GM12872 (cell line): ENCODE results near the gene SFI1.

ENCODE experiments used
- TF ChIP-seq, protein P1 (sequence below): IDR thresholded peaks from 3 replicates; pipeline ENCODE4 v1.5.1; 2011; ENCODE audit warnings: low read depth, mild to moderate bottlenecking, low read length, moderate library complexity; ENCODE audit not compliant: insufficient read depth

The SFI1 gene

DNA sequence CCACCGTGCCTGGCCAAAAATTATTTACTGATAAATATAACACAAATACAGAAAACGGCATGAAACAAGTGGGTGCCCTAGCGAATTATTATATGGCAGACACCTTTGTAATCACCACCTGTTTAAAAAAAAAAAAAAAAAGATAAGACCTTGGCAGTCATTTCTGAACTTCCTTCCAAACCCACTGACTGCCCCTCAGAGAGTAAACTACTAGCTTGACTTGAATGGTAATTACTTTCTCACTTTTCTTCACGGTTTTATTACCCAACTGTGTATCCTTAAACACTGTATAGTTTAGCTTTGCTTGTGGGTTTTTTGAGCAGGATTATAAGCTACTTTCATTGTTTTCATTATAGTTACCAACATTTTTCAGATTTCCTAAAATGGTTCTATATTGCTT, 23.7 kb downstream of the SFI1 start:
- TF ChIP-seq, protein P1, sequence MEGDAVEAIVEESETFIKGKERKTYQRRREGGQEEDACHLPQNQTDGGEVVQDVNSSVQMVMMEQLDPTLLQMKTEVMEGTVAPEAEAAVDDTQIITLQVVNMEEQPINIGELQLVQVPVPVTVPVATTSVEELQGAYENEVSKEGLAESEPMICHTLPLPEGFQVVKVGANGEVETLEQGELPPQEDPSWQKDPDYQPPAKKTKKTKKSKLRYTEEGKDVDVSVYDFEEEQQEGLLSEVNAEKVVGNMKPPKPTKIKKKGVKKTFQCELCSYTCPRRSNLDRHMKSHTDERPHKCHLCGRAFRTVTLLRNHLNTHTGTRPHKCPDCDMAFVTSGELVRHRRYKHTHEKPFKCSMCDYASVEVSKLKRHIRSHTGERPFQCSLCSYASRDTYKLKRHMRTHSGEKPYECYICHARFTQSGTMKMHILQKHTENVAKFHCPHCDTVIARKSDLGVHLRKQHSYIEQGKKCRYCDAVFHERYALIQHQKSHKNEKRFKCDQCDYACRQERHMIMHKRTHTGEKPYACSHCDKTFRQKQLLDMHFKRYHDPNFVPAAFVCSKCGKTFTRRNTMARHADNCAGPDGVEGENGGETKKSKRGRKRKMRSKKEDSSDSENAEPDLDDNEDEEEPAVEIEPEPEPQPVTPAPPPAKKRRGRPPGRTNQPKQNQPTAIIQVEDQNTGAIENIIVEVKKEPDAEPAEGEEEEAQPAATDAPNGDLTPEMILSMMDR = no peak

DNA sequence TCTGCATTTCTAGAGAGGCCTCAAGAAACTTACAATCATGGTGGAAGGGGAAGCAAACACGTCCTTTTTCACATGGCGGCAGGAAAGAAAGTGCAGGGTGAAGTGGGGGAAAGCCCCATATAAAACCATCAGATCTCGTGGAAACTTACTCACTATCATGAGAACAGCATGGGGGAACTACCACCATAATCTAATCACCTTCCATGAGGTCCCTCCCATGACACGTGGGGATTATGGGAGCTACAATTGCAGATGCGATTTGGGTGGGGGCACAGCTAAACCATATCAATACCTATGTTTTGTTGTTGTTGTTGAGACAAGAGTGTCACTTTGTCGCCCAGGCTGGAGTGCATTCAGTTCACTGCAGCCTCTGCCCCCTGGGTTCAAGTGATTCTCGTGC, 29.9 kb downstream of the SFI1 start:
- TF ChIP-seq, protein P1 = no peak

- TF ChIP-seq, protein P1 = no peak
Measured at GRCh38 chr22:31530823-31531195, 34.5 kb downstream of the SFI1 start.

GRCh38 chr22:31532060-31532459, 35.7 kb downstream of the SFI1 start:
- TF ChIP-seq, protein P1 = no peak

- TF ChIP-seq, protein P1 = no peak
Measured at GRCh38 chr22:31533374-31533773, 37.0 kb downstream of the SFI1 start.

DNA sequence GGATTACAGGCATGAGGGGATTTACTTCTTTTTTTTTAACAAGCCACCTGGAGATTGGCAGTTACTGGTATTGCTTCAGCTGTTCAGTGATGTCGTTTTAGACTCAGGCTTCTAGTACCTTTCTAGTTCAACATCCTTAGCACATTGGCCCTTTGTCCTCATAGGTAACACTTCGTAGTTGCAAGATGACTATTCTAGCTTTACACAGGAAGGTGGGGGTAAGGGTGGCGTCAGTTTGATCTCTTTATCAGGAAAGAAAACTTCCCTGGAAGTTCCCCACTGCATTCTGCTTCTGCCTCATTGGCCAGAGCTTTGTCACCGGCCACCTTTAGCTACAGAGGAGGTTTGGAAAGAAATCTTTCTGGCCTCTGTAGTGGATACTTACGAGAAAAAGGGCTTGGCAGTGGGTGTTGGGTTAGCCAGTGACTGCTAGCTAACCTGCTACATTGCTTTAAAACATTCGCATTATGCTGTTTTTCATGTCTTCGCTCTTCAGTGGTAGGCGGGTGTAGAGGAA, 40.7 kb downstream of the SFI1 start:
- TF ChIP-seq, protein P1 = no peak

GRCh38 chr22:31538815-31539214, 42.5 kb downstream of the SFI1 start:
- TF ChIP-seq, protein P1 = no peak

GRCh38 chr22:31540966-31541365, 44.6 kb downstream of the SFI1 start:
- TF ChIP-seq, protein P1 = no peak
